GM19324 (cell line): ENCODE measurements around the gene SOCS7.
"Not testable (repeated sequence)": the region's sequence is repeated elsewhere in the genome, so short reads cannot be mapped to it uniquely, and the experiment has no call there.

Source experiments
- ATAC-seq: cut with Tn5 transposase; IDR thresholded peaks from one replicate; pipeline ENCODE4 v1.9.1; 2021; ENCODE audit warnings: mild to moderate bottlenecking, moderate library complexity; ENCODE audit not compliant: unreplicated experiment, low FRiP score

SOCS7 gene

DNA sequence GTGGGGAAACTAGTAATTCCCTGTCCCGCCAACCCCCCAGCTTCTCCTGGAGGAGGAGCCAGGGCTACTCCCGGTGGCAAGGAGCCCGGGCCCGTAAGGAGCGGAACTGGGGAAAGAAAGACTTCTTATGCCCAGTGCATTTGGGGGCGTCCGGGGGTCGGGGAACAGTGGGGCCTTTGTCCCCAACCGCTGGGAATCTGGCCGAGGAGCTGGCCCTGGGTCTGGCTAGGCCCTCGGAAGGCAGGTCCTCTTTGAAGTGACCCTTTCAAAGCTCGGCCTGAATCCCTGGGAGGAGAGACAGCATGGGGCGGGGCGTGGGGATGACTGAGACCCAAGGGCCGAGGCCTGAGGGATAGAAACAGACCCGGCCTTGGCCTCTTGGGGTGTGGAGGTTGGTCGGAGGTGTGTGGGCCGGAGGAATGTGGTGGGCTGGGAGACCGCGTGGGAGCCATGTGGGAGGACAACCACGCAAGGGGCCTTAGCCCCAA lies 82.6 kb downstream of the SOCS7 start:
- ATAC-seq: no peak

DNA sequence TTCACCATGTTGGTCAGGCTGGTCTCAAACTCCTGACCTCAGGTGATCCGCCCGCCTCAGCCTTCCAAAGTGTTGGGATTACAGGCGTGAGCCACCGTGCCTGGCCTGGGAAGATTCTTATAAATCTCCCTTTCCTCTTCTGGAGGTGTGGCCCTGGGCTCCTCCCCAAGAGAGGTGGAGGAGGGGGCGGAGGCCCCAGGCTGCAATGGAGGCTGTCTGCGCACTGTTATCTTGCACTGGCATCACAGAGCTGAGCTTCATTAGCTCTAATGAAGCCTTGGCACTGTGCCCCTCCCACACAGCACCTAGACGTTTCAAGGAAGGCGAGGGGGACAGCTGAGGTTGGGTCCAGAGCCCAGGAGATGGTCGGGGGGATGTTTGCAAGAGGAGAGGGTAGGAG lies 84.2 kb downstream of the SOCS7 start:
- ATAC-seq: no peak

DNA sequence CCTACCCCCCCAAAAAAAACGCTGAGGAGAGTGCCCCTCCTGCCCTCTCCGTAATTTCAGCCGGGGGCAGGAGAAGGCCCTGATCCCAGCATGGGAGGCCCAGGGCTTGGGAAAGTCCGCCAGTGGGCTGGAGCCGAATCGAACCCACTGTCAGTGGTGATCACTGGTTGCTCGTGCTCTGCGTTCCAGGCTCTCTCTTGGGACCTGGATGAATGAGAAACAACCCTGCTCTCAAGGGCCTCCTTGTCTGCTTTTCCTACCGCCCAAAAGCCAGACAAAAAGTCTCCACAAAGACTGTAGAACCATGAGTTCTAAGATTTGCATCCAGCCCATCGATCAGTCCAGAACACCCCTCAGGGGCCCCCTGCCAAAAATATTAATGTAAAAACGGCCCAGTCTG lies 84.7 kb downstream of the SOCS7 start:
- no peak for ATAC-seq

DNA sequence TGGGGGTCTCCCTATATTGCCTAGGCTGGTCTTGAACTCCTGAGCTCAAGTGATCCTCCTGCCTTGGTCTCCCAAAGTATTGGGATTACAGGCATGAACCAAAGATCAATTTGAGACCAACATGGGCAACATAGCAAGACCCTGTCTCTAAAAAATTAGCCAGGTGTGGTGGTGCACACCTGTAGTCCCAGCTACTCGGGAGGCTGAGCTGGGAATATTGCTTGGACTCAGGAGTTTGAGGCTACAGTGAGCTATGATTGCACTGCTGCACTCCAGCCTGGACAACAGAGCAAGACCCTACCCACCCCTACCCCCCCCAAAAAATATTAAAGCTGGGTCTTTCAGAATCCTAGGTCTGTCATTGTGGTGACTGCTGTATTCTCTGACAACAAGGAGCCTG lies 85.7 kb downstream of the SOCS7 start:
- not testable (repeated sequence) for ATAC-seq

DNA sequence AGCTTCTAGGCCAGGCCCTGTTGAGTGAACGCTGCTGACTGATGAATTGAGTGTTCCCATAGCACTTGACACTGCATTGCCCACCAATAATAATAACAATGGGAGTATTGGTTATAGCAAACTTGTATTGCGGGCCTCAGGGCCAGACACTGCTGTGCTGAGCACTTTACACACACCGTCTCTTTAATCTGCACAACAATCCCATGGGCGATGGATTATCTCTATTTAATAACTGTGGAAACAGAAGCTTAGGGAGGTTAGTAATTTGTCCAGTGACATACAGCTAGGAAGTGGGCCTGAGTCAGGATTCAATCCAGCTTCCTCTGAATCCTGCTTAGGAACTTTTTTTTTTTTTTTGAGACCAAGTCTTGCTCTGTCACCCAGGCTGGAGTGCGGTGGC lies 87.8 kb downstream of the SOCS7 start:
- no peak for ATAC-seq

DNA sequence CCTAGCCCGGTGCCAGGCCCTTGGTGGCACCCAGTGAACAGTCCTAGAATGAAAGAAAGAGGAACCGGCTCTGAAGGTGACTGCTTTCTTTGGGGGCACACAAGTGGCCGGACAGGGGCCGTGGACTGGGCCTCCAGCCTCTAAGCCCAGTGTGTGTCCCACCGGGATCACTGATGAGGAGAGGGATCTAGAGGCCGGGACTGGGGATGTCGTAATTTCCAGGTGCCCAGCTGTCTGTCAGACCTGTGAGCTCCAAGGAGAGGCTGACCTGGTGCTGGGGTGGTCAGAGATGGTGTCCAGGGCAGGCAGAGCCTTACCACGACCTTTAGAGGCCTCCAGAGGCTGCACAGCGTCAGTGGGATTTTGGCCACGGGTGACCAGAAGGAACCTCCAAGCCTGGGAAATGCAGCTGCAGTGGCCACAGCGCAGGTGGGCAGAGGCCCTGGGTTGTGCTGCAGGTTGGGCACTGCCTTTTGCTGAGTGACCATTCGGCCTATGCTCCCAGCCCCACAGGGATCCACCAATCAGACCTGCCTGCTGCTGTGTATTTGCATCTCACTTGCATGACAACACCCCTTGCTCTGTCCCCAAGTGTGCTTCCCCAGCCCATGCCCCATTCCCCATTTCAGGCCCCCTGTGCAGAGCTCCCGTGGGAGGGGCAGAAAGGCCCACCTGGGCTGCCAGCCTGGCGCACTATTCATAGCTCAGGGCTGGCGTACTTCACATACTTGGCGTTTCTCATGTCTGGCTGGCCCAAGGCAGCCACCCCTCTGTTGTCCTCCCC lies 89.2 kb downstream of the SOCS7 start:
- no peak for ATAC-seq

DNA sequence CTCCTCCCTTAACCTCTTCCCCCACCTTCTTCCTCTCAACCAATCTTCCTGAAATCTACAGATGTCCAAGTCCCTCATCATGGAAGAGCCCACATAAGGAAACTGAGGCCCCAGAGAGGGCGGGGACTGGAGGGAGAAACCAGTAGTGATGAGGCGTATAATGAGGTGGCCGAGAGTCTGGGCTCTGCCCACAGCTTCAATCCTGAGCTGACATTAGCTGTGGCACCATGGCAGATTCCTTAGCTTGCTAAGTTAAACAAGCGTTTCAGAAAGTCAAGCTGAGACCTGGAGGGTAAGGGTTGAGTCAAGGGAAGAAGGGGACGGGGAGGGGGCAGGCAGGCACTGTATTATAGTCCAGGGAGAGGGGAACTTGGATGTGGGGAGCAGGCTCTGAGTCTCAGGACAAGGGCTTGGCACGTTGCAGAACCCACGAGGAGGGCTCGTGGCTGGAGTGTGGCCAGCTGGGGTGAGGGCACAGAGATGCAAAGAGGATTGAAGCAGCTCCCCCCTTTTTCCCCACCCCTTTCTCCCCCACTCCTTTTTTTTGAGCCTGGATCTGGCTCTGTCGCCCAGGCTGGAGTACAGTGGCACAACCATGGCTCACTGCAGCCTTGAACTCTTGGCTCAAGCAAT lies 89.9 kb downstream of the SOCS7 start:
- ATAC-seq: no peak

DNA sequence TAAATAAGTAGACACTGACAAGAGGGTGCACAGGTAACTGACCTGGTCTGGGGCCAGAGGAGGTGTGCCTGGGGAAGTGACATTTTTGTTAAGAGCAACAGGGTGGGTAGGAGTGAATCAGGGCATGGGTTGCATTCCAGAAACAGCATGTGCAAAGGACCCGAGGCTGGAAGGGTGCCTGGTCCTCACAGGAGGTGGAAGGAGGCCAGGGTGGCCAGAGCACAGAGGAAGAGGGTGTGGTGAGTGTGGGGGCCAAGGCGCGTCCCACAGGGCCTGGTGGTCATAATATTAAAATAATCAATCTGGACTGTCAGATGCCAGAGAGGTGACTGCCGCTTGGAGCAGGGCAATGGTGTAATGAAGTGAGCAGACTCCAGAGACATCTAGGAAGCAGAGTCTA lies 90.9 kb downstream of the SOCS7 start:
- ATAC-seq: no peak

DNA sequence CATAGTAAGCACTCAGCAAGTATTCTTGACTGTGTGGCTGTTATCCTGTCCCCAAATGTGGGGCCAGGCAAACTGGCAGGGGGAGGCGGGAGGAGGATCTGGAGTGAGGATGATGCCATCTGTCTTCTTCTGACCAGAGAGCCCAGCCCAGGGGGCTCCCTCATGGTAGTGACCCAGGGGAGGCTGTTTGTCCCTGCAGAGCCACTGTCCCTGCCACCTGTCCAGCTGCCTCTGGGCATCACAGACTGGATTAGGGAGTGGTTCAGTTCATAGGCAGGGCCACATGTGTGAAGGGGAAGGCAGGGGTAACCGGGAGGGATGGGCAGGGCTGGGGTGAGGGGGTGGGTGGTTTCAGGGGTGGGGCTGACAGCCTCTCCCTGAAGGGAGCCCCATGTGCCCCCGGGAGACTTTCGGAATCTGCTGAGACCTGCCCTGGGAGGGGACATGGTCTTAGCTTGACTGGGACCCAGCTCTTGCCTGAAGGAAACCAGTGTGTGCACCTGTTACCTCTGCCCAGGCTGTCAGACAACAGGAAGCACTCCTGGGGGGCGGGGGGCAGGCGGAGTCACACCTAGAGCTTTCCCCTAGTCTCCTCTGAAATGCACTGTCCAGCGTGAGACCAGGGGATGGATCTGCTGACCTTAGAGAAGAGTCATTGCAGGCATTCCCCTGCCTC lies 91.8 kb downstream of the SOCS7 start:
- ATAC-seq: no peak

DNA sequence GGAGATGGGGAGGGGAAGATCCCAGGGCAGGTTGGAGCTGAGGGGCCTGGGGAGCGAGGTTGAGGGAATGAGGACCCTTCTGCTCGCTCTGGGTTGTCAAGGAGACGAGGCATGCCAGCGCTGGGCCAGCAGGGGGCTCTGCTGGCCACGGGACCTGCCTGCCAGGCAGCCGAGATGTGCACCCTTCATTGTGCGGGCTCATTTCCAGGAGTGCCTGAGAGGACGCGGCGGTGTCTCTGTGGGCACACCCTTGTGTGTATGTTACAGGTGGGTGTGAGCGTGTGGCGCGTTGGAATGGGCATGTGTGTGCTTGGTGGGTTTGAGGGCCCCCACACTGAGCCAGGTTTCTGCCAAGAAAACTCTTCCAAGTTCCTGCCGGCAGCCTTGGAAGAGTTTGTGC lies 92.5 kb downstream of the SOCS7 start:
- ATAC-seq: no peak

DNA sequence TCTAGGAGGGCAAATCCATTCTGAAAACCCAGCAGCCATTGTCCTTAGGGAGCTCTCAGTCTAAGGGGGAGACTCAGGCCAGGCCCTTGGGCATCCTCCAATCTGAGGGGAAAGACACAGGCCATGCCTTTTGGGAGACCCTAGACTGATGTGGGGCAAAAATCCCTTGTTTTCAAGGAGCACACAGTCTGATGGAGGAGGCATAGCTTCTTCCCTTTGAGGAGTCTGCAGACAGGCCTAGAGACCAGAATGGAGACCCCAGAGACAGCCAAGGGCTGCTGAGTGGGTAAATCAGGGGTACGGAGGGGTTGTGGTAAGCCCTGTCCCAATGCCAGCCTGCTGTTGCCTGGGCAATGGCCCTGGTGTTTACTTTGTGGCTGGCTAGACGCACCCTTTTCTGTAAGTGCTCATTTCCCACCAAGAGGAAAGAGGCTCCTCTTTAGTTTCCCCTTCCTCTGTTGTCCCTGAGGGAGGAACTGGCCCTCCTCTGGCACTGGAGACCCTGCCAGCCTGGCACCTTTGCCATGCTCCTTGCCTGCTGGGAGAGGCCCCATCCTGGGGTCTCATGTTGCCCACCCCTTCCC lies 96.0 kb downstream of the SOCS7 start:
- ATAC-seq: no peak

DNA sequence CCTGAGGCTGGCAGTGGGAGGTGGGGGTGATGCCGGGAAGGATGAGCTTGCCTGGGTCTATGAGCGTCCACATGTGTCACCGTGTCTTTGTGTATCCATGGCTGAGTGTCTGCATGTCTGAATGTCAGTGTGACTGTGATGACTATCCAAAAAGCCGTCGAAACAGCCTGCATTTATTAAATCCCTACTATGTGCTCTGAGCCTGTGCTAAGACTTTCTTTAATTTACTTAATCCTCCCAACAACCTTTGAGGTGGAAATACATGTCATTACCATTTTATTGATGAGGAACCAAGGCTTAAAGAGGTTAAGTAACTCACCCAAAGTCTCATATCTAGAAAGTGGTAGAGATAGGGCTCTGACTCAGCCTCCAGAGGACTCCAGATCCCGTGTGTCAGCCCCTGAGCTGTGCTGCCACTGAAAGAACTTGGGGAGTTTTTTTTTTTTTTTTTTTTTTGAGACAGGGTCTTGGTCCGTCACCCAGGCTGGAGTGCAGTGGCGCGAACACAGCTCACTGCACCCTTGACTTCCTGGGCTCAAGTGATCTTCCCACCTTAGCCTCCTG lies 96.6 kb downstream of the SOCS7 start:
- no peak for ATAC-seq

DNA sequence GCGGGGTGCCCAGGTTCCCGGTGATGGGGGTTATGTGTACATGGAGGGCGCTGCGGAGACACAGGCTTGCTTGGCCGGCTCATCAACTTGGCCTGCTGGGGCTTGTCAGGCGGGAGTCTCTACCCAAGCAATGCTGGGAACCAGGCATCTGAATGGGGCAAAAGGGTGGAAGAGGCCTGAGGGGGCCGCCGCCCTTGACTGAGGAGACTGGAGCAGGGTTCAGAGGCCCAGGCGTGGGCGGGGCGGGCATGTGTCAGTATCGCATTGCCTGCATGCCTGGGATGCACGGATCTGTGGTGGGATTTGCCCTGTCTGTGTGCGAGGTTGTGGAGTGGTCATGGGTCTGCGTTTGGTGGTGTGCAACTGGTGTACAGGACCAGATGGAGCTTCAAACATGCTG lies 97.7 kb downstream of the SOCS7 start:
- no peak for ATAC-seq

DNA sequence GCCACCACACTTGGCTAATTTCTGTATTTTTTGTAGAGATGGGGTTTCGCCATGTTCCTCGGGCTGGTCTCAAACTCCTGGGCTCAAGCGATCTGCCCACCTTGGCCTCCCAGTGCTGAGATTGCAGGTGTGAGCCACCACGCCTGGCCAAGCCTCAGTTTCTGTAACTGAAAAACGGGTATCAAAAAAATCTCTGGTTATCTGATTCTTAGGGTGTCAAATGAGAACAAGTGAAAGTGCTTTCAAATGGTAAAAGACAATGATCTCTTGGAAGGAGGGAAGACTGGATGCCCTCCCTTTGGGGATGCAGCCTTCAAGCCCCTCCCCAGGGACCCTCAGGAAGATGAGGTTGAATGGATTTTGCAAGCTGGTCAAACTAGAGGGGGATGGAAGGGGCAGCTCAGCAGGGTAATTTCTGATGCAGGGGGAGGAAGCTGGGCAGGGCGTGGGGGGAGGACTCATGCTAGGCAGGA lies 98.9 kb downstream of the SOCS7 start:
- ATAC-seq: no peak

DNA sequence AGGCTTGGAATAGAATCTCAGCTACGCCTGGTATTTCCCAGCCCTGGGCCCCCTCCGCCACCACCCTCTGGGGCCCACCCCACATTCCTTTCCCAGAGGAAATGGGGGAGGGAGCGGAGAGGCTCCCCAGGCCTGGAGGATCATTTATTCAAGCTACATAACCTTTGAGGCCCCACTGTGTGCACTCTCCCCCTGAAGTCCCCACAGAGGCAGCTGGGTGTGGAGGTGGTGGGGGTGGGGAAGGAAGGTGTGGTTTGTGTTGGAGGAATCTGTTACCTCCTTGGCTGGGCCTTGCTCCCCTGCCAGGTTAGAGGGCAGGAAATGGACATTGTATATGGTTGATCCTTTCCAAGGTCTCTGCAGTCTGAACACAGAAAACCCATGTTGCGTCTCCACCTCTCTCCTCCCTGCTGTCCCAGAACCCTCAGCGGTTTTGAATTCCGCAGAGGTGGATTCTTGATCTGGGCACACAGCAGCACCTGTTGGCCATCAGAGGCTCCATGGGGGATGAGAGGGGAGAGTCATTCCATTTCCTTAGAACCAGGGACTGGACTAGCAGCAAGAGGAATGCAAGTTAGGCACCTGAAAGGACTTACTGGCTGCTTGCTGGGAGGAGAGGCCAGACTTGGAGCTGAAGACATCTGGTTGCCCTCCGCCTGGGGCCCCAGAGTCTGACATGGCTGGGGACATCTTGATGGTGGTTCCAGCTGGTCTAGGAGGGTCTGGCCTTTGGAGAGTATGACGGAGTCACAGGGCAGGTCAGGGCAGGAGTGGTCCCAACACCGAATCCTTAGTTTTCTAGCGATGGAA lies 99.6 kb downstream of the SOCS7 start:
- no peak for ATAC-seq

DNA sequence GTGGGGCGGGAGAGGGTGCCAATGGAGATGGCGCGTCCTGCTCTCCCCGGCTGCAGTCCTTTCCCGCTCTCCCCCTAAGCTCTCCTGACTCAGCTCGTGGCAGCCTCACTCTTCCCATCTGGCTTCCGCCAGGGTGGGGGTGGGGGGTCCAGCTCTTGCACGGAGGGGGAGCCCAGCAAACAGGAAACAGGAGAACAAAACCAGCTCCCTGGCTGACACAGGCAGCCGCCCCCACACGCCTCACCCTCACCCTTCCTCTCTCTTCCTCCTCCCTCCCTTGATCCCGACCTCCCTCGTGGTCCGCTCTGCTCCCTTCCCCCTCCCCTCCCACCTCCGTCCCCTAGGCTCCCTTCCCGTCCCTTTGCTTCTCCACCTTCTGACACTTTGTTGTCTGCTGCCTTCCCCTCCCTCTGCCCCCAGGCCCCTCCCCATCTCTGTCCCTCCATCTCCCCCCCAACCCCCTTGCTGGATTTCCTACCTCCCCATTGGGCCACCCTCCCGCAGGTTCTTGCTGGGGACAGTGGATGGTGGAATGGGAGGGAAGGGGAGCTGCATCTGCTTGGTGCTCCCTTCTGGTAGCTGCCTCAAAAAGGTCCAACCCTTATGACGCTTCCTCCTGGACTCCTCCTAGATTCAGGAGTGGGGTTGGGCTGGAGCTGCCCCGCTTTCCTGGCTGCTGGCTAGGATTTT lies 100.3 kb downstream of the SOCS7 start:
- ATAC-seq: no peak

DNA sequence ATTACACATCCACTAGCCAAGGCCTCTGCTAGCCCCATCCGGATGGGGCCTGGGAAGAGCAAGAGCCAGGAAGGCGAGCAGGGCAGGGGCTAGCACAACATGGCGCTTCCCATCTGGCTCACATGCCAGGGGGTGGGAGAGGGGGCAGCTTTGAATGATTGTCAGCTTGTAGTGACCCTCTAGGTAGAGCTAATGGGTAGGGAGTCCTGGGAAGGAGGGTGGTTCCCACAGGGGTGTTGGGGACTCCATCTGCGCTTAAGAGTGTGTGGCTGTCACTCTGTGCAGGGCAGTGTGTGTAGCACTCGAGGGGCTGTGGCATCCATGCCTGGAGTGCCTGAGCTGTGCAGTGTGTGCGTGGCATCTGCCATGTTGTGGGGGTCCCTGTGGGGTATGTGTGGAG lies 101.1 kb downstream of the SOCS7 start:
- no peak for ATAC-seq

DNA sequence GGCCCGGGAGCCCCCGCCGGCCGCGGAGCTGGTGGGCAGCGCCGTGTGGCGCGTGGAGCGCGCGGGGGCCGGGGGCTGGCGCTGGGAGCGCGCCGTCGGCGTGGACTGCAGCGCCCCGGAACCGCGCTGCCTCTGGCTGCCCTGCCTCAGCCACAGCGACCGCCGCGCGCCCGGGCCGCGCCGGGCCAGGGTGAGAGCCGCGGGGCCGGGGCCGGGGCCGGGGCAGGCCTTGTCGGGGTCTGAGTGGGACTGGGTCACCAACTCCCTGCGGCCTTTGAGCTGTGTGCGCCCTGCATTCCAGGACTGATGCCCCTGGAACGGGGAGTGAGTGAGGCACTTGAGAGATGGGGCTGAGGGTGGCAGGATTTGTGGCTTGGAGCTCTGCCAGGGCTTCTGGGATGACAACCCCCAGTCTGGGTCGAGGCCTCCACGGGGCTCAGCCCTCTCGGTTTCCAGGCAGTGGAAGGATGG lies 102.3 kb downstream of the SOCS7 start:
- ATAC-seq: no peak

DNA sequence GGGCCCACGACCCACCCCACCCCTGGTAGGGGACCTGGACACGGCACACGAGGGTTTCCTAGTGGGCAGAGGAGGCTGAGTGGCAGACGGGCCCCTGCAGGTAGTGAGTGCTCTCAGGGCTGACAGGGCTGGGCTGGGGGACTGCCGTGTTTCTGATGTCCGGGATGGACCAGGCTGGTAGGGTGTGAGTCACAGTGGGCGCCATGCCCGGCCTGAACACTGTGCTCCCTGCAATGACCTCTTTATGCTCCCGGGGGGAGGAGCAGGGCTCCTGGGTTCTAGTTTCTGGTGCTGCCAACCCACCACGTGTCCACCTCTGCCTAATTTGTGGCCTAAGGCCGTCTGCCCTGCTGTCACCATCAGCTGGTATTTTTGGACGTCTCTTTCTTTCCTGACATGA lies 102.9 kb downstream of the SOCS7 start:
- ATAC-seq: no peak
